ENCODE data around the gene OBSL1. TPM values are rescaled to one million over a fixed set of nuclear protein-coding genes. Genes with fewer than 3 reads are reported as not detected.

The OBSL1 gene
- polyA plus RNA-seq, 3 donors, result 0.09 TPM; not detected in 2

DNA sequence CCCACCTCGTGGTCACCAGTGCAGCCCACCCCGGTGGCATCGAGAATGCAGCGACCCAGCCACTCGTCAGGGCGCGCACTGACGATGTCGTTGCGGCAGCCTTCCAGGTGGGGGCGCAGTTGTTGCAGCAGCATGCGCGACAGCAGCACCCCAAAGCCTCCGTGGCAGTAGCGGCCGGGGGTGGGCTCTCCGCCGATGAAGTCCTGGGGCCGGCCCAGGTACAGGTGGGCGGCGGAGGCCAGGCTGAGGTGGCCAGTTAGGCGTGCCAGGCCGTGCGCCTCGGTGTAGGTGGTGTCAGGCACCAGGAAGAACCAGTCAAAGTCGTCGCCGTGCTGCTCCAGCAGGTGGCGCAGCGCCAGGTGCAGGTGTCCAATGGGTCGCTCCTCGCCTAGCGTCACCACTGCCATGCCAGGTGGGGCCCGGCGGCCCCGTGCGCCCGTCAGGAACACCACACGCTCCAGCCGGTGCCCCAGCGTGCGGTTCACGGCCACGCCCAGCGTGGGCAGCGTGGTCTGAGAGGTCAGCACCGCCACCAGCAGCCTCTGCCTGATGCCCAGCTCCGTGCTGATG lies 29.6 kb downstream of the OBSL1 start:
- H3K4me3 ChIP-seq (replicated peaks in 1 of 3; ENCODE audit: low read depth in 2 of 3, low read length in 3 of 3), result peak overlapping the region in 2 of 3 experiments; percentile 22 to 66
- Mint-ChIP-seq H3K27me3 (ENCODE audit: low read depth in 3 of 3) (peaks cover 34 to 58% (median 37%) of the 10 kb centered on the region in 3 donors), H3K9me3 (peaks cover 0 to 16% (median 2%) of the 10 kb centered on the region in 7 donors), H3K4me3 (peak overlapping the region; percentile 51 to 63), H3K27ac (no peak overlapping the region), H3K36me3 (peaks cover 0 to 6% of the 10 kb centered on the region in 2 donors), H3K4me1 (peaks cover 9% of the 10 kb centered on the region)
- H3K9me3 ChIP-seq (replicated peaks in 1 of 2; ENCODE audit: control insufficient read depth in 1 of 2, insufficient read depth in 1 of 2, low read length in 2 of 2), result no peaks in the 10 kb centered on the region
- DNase-seq, result peak; percentile 49 to 69 (median 58)
- under 1% methylated on average over 47 of the region's 48 CpGs for WGBS (ENCODE audit: insufficient coverage)
- no peak overlapping the region for H3K9ac ChIP-seq (ENCODE audit: insufficient read depth, low read length, poor library complexity, severe bottlenecking)
- H4K20me1 ChIP-seq (ENCODE audit: insufficient read depth, low read length), result no peaks in the 10 kb centered on the region
- intact Hi-C loops (cut with micrococcal nuclease), result loop anchor here (2.0 to 5.0 kb wide), 4 partner anchors 39 to 154 kb away; partner anchors contain the start of gene DNPEP (in 1 of the 2)
- H3K27ac ChIP-seq (ENCODE audit: low read depth in 1 of 2, low read length in 2 of 2), result no peak overlapping the region
- peak overlapping the region; percentile 77 for H3K4me2 ChIP-seq (replicated peaks; ENCODE audit: extremely low read depth, low read length, poor library complexity, severe bottlenecking)
- peaks cover 21 to 27% of the 10 kb centered on the region in 2 donors for H3K4me1 ChIP-seq (ENCODE audit: control insufficient read depth in 1 of 2, insufficient read depth in 2 of 2, low read length in 2 of 2)
- H3K79me2 ChIP-seq (ENCODE audit: insufficient read depth, low read length), result no peaks in the 10 kb centered on the region
- H3K27me3 ChIP-seq (ENCODE audit: control insufficient read depth in 2 of 2, insufficient read depth in 2 of 2, low read length in 2 of 2), result peaks cover 24 to 51% of the 10 kb centered on the region in 2 donors
- TF ChIP-seq, protein P1, sequence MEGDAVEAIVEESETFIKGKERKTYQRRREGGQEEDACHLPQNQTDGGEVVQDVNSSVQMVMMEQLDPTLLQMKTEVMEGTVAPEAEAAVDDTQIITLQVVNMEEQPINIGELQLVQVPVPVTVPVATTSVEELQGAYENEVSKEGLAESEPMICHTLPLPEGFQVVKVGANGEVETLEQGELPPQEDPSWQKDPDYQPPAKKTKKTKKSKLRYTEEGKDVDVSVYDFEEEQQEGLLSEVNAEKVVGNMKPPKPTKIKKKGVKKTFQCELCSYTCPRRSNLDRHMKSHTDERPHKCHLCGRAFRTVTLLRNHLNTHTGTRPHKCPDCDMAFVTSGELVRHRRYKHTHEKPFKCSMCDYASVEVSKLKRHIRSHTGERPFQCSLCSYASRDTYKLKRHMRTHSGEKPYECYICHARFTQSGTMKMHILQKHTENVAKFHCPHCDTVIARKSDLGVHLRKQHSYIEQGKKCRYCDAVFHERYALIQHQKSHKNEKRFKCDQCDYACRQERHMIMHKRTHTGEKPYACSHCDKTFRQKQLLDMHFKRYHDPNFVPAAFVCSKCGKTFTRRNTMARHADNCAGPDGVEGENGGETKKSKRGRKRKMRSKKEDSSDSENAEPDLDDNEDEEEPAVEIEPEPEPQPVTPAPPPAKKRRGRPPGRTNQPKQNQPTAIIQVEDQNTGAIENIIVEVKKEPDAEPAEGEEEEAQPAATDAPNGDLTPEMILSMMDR (IDR thresholded peaks at IDR 0.05), result peak; percentile 100
- no peaks in the 10 kb centered on the region for H3K36me3 ChIP-seq (replicated peaks in 1 of 2; ENCODE audit: control insufficient read depth in 1 of 2, insufficient read depth in 2 of 2, low read length in 2 of 2)
- H2AFZ ChIP-seq (ENCODE audit: insufficient read depth, low read depth, low read length, poor library complexity, severe bottlenecking), result peak overlapping the region; percentile 39

DNA sequence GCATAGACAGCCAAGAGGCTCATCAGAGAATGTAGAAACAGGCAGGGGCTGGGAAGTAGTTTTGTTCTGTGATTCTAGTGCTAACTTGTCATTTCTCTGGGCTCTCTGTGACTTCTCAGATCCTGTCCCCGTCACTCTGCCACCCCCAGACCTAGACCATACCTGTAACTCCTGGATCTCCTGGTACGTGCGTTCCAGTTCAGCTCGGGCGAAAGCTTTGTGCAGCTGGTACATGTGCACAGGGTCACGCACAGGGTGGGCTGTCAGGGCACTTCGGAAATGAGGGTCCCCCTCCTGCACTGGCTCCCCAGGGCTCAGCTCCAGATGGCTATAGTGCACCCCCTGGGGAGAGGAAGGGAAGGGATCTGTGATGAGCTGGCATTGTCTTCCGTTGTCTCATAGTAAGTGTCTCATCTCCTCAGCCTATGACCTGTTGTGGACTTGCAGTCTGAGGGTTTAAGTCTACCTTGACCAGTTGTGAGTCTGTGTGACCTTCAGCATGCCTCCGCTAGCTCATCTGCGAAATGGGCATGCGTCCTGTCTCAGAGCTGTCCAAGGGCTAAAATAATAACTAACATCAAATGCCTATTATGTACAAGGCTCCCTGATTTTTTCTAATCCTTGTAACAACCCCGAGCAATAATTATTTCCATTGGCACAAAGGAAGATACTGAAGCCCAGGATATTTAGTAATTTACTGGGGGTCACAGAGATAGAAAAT lies 30.4 kb downstream of the OBSL1 start:
- no peak overlapping the region for H3K4me3 ChIP-seq (replicated peaks in 1 of 3; ENCODE audit: low read depth in 2 of 3, low read length in 3 of 3)
- H3K27ac ChIP-seq (ENCODE audit: low read depth in 1 of 2, low read length in 2 of 2), result no peak overlapping the region
- peaks cover 21 to 27% of the 10 kb centered on the region in 2 donors for H3K4me1 ChIP-seq (ENCODE audit: control insufficient read depth in 1 of 2, insufficient read depth in 2 of 2, low read length in 2 of 2)
- H3K36me3 Mint-ChIP-seq, result peaks cover 0 to 6% of the 10 kb centered on the region in 2 donors
- H4K20me1 ChIP-seq (ENCODE audit: insufficient read depth, low read length), result no peaks in the 10 kb centered on the region
- intact Hi-C loops (cut with micrococcal nuclease), result loop anchor here (2.0 to 5.0 kb wide), 4 partner anchors 39 to 154 kb away; partner anchors contain the start of gene DNPEP (in 1 of the 2)
- no peak overlapping the region for H3K27ac Mint-ChIP-seq
- H2AFZ ChIP-seq (ENCODE audit: insufficient read depth, low read depth, low read length, poor library complexity, severe bottlenecking), result no peak overlapping the region
- peaks cover 30 to 57% (median 33%) of the 10 kb centered on the region in 3 donors for H3K27me3 Mint-ChIP-seq (ENCODE audit: low read depth in 3 of 3)
- 94% methylated on average over 8 of the region's 12 CpGs for WGBS (ENCODE audit: insufficient coverage)
- no peak overlapping the region for H3K4me2 ChIP-seq (replicated peaks; ENCODE audit: extremely low read depth, low read length, poor library complexity, severe bottlenecking)
- peak overlapping the region in 1 of 2 donors; percentile 56 for H3K4me3 Mint-ChIP-seq
- H3K79me2 ChIP-seq (ENCODE audit: insufficient read depth, low read length), result no peaks in the 10 kb centered on the region
- DNase-seq, result no peak
- TF ChIP-seq, protein P1 (IDR thresholded peaks at IDR 0.05), result no peak
- H3K4me1 Mint-ChIP-seq, result peaks cover 9% of the 10 kb centered on the region
- H3K9me3 Mint-ChIP-seq, result peaks cover 0 to 16% (median 2%) of the 10 kb centered on the region in 7 donors
- no peak overlapping the region for H3K9ac ChIP-seq (ENCODE audit: insufficient read depth, low read length, poor library complexity, severe bottlenecking)
- H3K9me3 ChIP-seq (replicated peaks in 1 of 2; ENCODE audit: control insufficient read depth in 1 of 2, insufficient read depth in 1 of 2, low read length in 2 of 2), result no peaks in the 10 kb centered on the region
- H3K36me3 ChIP-seq (replicated peaks in 1 of 2; ENCODE audit: control insufficient read depth in 1 of 2, insufficient read depth in 2 of 2, low read length in 2 of 2), result no peaks in the 10 kb centered on the region
- peaks cover 24 to 47% of the 10 kb centered on the region in 2 donors for H3K27me3 ChIP-seq (ENCODE audit: control insufficient read depth in 2 of 2, insufficient read depth in 2 of 2, low read length in 2 of 2)

Data from CD14-positive monocyte (primary cell).